GM19023 (cell line): ENCODE measurements around the gene SSBP4.
A peak's percentile ranks its signal among the peaks of the same experiment; 100 is the strongest.
"Not testable (repeated sequence)": the region's sequence is repeated elsewhere in the genome, so short reads cannot be mapped to it uniquely, and the experiment has no call there.

Source experiments
- ATAC-seq: cut with Tn5 transposase; IDR thresholded peaks from one replicate; pipeline ENCODE4 v1.9.1; 2021; ENCODE audit warnings: mild to moderate bottlenecking, moderate library complexity; ENCODE audit not compliant: unreplicated experiment

Gene SSBP4

GRCh38 chr19:18419195-18419698 lies at the start of gene SSBP4:
Gene SSBP4, plus strand, starts transcription at chr19:18419398. Its CDS starts 251 bp downstream, at chr19:18419649.
- ATAC-seq, result peak; percentile 41

DNA sequence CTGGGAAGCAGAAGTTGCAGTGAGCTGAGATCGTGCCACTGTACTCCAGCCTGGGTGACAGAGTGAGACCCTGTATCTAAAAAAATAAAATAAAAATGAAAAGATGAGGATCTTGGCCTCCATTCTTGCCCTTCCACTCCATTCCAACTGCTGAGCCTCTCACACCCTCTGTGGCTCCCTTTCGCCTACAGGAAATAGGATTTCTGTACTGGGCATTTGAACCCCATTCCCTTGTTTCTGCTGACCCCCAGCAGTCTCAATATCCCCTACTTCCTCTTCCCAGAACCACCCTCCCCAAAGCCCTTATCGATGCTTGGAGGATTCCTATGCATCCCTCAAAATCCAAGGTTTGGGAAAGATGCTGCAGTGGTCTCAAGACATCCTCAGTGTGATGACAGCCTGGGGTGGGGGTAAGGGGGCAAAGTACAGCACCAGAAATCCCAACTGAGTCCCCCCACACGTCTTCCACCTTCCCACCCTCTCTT lies 45.7 kb upstream of the SSBP4 start:
- ATAC-seq, result no peak

GRCh38 chr19:18373892-18374629 lies 45.1 kb upstream of the SSBP4 start:
- ATAC-seq, result peak; percentile 85

DNA sequence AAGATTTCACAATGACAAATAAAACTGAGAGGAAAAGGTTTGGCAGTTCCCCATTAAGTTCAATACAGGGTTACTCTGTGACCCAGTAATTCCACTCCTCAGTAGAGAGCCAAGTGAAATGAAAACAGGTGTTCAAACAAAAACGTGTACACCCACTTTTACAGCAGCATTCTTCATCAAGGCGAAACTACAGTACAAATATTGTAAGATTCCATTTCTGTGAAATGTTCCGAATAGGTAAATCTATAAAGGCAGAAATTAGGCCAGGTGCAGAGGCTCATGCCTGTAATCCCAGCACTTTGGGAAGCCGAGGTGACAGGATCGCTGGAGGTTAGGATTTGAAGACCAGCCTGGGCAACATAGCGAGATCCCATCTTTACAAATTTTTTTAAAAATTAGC lies 42.2 kb upstream of the SSBP4 start:
- no peak for ATAC-seq

GRCh38 chr19:18379803-18380747 lies 39.1 kb upstream of the SSBP4 start:
- ATAC-seq, result no peak

GRCh38 chr19:18380843-18381242 lies 38.4 kb upstream of the SSBP4 start:
- ATAC-seq, result no peak

DNA sequence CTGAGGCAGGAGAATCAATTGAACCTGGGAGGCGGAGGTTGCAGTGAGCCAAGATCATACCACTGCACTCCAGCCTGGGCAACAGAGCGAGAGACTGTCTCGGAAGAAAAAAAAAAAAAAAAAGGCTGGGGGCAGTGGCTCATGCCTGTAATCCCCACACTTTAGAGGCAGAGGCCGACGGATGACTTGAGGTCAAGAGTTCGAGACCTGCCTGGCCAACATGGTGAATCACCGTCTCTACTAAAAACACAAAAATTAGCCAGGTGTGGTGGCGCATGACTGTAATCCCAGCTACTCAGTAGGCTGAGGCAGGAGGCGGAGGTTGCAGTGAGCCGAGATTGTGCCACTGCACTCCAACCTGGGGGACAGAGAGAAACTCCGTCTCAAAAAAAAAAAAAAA lies 35.6 kb upstream of the SSBP4 start:
- not testable (repeated sequence) for ATAC-seq

DNA sequence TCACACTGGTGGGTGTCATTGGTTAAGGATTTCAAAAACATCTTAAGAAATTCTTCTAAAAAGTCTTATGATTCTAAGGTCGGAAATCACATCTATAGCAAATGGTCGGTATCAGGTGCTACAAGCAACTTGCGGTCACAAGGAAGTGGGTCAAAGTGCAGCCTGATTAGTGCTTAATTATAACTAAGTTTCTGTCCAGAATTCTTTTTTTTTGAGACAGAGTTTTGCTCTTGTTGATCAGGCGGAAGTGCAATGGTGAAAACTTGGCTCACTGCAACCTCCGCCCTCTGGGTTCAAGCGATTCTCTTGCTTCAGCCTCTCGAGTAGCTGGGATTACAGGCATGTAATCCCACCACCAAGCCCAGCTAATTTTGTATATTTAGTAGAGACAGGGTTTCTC lies 34.4 kb upstream of the SSBP4 start:
- no peak for ATAC-seq

GRCh38 chr19:18385359-18385674 lies 33.9 kb upstream of the SSBP4 start:
- ATAC-seq, result no peak

GRCh38 chr19:18385675-18386542 lies 33.3 kb upstream of the SSBP4 start, which contains the start of gene GDF15:
Gene GDF15, plus strand, starts transcription at chr19:18386158. Its CDS starts 32 bp downstream, at chr19:18386190.
- ATAC-seq, result no peak

DNA sequence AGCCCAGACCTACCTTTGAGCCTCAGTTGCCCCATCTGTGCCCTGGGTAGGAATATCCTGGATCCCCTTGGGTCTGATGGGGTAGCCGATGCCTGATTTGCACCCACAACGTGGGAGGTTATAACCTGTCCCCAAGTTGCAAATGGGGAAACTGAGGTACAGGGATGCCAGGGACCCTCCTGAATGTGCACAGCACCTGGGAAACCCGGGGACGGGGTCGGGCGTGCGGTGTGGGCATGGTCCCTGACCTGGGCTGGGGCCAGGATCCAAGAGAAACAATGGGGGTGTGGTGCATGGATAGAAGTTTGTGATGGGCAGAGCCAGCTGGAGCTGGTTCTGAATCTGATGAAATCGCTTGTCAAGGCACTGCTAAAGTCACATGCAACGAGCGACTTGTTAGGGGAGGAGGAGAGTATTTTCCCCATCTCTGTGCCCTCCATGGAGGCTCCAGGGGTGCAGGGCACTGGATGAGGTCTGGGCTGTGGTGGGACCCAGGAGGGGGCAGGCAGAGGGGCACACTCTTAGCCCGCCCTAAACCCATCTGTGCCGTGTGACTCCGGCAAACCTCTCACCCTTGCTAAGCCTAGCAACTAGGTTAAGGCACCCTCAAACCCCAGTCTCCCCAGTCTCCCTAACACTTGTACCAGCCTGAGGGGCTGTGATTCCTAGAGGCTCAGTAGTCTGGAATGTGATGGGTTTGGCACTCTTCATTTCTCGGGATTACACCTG lies 32.5 kb upstream of the SSBP4 start:
- no peak for ATAC-seq

DNA sequence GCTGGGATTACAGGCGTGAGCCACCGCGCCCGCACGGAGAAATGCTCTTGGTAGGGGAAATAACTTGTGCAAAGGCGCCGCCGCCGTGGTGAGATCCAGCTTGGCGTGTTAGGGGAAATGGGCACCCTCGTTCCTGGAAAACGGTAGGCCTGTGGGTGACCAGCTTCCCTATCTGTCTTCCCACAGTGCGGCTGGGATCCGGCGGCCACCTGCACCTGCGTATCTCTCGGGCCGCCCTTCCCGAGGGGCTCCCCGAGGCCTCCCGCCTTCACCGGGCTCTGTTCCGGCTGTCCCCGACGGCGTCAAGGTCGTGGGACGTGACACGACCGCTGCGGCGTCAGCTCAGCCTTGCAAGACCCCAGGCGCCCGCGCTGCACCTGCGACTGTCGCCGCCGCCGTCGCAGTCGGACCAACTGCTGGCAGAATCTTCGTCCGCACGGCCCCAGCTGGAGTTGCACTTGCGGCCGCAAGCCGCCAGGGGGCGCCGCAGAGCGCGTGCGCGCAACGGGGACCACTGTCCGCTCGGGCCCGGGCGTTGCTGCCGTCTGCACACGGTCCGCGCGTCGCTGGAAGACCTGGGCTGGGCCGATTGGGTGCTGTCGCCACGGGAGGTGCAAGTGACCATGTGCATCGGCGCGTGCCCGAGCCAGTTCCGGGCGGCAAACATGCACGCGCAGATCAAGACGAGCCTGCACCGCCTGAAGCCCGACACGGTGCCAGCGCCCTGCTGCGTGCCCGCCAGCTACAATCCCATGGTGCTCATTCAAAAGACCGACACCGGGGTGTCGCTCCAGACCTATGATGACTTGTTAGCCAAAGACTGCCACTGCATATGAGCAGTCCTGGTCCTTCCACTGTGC lies 30.9 kb upstream of the SSBP4 start:
- peak; percentile 64 for ATAC-seq

DNA sequence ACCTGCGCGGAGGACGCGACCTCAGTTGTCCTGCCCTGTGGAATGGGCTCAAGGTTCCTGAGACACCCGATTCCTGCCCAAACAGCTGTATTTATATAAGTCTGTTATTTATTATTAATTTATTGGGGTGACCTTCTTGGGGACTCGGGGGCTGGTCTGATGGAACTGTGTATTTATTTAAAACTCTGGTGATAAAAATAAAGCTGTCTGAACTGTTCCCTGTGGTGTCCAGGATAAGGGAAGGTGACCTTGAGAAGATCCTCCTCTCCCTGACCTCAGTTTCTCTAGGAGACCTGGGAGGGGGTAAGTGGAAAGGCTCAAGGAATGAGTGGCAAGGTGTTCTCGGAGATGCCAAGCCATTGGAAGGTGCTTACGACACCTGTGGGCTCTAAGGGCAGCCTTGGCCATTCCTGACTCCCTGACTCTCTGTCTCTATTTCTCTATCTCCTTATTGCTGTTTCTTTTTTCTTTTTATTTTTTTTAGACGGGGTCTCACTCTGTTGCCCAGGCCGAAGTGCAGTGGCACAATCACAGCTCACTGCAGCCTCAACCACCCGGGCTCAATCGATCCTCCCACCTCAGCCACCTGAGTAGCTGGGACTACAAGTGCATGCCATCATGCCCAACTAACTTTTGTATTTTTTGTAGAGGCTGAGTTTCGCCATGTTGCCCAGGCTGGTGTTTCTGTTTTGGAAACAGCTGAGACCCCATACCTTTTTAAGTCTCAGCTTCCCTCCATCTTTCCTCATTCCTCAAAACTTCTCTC lies 30.1 kb upstream of the SSBP4 start:
- ATAC-seq, result no peak

DNA sequence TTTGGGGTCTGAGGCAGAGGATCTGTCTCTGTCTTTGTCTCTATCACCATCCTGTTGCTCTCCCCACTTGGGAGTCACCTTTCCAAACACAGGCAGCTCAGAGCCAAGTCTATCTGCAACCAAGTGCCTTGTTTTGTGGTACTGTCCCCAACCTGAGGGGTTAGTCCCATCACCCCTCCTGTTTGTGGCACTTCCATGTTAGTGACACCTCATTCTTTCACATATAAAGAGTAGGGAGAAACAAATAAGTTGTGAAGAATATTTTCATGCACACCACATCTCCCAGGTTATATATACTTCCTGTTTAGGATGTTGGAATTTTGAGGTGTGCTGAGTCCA lies 29.5 kb upstream of the SSBP4 start:
- no peak for ATAC-seq

DNA sequence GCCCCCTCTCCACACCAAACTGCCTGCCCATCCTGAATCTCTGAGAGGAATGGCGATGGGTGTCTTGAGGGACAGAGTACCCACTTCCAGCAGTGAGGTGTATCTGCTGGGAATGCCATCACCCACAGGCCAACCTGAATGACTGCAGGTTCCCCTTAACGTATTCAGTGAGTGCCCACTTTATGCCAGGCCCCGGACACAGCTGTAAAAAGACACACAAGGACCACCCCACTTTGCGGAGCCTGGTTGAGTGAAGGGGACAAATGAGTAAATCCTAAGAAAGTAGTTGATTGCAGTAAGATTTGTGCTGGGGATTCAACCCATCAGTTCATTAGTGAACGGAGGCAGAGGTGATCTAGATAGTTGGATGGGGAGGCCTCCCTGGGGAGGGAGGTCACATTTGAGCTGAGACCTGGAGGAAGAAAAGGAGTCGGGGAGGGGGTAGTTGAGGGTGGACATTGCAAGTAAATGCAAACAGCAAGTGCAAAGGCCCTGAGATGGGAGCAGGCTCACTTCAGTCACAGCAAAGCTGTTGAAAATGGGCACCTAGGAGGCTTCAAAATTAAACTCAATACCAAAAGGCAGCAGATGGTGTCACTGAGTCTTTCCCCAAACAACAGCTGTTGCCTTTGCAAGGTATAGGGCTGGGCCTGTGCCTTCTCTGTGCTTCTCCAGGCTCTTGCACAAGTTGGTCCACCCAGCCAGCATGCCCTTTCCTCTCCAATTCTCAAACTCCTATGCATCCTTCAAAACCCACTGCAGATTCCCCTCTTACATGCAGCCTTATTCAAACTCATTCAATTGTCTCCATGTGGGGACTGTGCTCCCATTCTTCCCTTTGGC lies 28.9 kb upstream of the SSBP4 start:
- ATAC-seq, result no peak

DNA sequence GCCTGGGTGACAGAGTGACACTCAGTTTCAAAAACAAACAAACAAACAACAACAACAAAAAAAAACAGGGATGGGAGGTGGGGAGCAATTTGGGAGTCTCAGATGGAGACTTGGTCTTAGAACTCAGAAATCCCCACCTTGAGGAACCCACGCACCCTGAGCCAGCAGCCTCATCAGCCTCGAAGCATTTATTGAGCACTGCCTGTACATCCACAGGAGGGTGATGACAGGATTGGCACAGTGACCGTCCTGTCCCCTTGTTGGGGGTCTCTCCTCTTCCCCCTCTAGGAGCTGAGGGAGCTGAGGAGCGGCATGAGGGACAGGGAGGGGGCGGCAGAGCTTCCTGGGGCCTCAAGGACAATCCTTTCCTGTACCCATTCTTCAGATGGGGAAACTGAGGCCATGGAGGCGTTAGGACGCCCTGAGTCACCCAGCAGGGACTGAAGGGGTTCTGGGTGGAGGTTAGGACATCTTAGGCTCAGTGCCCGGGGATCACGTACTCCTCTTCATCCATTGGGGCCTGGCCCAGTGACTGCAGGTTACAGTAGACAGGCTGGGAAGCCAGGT lies 27.6 kb upstream of the SSBP4 start:
- ATAC-seq, result no peak

DNA sequence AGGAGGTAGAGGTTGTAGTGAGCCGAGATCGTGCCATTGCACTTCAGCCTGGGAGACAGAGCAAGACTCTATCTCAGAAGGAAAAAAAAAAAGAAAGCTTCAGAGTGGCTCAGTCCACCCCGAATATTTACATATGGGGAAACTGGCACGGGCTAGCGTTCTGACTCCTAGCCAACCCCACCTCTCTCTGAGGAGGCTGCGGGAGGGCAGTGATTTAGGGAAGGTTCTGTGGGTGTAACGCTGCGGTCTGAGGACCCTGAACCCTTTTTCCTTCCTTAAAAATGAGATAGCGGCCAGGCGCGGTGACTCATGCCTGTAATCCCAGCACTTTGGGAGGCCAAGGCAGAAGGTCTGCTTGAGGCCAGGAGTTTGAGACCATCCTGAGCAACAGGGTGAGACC lies 26.8 kb upstream of the SSBP4 start:
- no peak for ATAC-seq
